Endometrial microvascular endothelial cells (primary cell): ENCODE measurements around the gene ST3GAL3. TPM values are rescaled to one million over a fixed set of nuclear protein-coding genes. Genes with fewer than 3 reads are reported as not detected.

Experiments
- in situ Hi-C: cut with HindIII; loops from 2 replicates; pipeline ENCODE4 v1.10.0; 2017; ENCODE audit warnings: low sequenced_read_pairs, low pct_unique_long_range_greater_than_20kb; ENCODE audit errors: inconsistent ontology term
- total RNA-seq: library from RNA; depleted of rRNA; stranded (reverse); fragments of >200 nt; gene quantifications from one replicate; pipeline ENCODE4 v1.2.3, GENCODE V29; 2015; ENCODE audit errors: inconsistent ontology term

Gene ST3GAL3, protein sequence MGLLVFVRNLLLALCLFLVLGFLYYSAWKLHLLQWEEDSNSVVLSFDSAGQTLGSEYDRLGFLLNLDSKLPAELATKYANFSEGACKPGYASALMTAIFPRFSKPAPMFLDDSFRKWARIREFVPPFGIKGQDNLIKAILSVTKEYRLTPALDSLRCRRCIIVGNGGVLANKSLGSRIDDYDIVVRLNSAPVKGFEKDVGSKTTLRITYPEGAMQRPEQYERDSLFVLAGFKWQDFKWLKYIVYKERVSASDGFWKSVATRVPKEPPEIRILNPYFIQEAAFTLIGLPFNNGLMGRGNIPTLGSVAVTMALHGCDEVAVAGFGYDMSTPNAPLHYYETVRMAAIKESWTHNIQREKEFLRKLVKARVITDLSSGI
- total RNA-seq, result 9.0 TPM

DNA sequence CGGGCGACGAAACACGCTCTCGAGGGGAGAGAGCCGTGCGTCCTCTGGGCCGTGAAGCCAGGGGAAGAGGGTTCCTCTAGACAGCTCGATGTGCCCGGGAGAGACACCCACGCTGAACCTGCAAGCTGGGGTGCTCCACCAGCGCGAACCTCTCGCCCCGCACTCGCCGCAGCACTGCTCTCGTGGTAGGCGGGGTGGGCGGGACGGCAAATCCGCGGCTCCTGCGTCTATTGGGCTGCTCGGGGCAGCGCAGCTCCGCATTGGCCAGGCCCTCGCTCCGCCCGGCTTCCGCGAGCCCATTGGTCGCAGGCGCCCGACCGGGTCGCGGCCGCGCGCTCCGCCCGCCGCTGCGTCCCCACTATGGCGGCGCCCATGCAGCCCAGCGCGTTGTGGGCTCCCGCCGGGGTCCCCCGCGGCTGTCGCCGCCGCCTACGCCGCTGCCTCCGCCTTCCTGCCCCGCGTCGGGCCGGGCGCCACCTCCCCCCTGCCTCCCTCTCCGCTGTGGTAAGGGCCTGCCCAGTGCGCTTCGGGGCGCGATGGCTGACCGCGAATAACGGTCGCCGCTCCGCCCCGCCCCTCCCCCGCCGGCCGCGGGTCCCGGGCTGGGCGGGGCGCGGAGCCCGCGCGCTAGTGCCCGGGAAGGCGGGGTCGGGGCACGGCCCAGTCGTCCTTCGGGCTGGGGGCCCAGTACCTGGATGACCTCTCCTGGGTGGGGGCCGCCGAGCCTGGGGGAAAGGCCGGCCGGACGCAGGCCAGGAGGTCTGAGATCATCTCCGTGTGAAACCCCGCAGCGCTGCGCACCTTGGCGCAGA is at the start of gene ST3GAL3:
ST3GAL3 (plus strand) TSS at position 347 of the 812 bp plus-strand sequence. CDS start 28,727 bp downstream, outside the sequence.
- in situ Hi-C loops, result no loop called here

DNA sequence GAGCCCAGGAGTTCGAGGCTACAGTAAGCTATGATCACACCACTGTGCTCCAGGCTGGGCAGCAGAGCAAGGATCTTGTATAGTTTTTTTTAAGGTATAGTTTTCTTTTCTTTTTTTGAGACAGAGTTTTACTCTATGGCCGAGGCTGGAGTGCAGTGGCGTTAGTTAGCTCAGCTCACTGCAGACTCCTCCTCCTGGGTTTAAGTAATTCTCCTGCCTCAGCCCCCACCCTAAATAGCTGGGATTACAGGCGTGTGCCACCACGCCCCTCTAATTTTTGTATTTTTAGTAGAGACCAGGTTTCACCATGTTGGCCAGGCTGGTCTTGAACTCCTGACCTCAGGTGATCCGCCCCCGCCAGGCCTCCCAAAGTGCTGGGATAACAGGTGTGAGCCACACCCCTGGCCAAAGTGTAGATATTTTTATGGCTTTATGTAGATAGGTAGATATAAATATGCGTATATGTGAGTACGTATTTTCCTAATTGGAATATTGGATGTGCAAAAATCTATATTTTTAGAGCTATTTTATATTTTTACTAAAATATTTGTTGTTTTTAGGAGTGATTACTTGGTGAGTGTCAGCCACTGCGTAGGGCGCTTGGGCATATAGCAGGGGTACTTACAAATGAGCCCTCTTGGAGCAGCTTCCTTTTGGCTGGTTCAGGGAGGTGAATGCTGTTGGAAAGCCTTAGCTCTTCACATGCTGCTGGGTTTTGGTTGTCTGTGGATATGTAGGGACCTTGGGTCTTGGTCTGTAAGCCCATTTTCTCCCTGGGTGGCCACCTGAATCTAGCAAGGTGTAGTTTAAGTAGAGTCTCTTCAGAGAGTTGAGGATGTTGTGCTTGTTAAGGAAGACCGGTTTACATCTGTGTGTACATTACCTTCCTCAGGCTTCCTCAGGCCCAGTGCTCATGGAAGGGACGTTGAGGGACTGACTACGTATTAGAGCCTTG is 47.8 kb upstream of the ST3GAL3 start:
- in situ Hi-C loops, result no loop called here

DNA sequence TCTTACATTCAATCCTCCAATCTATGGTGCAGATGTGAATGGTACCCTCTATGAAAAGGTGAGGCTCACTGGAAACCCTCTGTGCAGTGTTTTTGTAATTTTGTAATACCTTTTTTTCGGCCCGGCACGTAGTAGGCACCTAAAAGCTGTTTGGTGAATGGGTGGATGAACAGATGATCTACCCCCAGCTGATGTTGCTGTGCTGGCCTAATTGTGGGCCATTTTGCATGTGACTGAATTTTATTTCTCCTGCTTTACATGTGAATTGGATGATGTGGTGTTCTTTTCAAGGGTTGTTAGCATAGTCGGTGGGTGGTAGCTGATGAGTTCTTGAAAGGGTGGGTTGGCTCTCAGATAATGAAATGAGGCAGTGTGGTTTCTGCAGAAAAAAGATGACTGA is 47.0 kb upstream of the ST3GAL3 start:
- in situ Hi-C loops, result no loop called here

DNA sequence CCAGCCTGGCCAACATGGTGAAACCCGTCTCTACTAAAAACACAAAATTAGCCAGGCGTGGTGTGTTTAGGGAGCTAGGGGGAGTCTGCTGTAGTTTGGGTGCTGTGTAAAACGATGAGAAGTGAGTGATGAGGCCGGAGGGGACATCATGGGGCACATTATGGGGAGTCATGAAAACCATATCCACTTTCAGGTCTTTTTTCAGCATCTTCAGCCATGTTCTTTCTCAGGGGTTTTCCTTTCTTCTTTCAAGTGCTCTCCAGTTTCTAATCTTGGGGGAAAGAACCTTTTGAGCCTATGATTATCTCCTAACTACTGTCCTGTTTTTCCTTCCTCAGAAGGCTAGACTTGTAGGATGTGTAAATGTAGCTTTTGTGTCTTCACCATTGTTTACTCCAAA is 43.0 kb upstream of the ST3GAL3 start:
- in situ Hi-C loops, result no loop called here

DNA sequence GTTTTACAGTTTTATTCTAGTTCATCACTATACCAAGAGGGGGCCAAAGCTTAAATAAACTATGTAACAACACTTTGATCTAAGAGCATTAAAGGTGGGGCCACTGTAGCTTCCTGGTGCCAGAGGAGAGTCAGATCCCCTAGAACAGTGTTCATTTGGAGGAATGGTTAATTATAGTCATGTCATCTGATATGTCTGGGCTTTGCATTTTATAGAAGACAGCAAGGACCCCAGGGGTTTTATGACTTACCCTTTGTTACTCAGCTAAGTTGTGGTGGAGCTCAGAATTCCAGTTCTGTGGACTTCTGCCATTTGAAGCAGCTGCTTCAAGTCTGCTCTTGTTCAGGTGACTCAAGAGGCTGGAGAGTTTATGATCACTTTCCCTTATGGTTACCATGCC is 40.7 kb upstream of the ST3GAL3 start:
- in situ Hi-C loops, result no loop called here

DNA sequence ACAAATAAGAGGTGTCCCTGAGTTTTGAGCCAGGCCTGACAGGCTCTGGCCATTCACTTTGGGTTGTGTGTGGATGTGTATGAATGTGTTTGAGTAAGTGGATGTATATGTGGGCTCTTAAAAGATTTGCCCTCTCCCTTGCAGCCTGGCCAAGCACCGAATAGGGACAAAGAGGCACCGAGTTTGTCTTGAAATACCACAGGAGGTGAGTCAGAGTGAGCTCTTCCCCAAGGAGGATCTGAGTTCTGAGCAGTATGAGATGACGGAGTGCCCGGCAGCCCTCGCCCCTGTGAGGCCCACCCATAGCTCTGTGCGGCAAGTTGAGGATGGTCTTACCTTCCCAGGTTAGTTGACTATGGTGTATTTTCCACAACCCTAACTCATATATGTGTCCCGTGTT is 38.4 kb upstream of the ST3GAL3 start:
- in situ Hi-C loops, result no loop called here

DNA sequence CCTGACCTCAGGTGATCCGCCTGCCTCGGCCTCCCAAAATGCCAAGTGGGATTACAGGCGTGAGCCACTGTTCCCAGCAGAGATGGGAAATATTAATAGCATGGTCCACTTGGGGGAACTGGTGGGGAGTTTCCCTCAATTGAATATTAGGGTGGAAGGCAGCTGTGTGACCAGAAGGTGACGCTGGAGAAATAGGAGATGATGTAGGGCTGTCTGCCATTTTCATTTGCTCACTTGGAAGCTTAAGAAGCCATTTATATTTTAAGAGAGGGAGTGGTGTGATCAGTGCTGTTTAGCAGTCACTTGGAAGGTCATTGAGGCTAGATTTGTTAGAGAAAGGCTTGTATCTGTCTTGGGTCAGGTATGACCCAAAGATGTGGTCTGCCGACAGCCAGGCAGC is 37.5 kb upstream of the ST3GAL3 start:
- in situ Hi-C loops, result no loop called here

DNA sequence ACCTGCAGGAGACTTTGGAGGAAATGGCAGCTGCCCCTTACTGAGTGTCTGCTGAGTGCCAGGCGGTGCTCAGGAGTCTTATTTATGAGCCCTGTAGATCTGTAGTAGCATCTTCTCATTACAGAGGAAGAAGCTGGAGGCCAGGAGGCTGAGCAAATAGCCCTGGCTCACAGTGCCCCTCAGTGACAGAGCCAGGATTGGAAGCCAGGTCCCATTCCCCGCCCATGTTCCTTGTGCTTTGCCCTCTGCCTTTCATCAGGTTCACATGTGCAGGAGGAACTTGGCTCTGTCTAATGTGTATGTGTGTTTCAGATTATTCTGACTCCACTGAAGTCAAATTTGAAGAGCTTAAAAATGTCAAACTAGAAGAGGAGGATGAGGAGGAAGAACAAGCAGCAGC is 36.1 kb upstream of the ST3GAL3 start:
- in situ Hi-C loops, result no loop called here

DNA sequence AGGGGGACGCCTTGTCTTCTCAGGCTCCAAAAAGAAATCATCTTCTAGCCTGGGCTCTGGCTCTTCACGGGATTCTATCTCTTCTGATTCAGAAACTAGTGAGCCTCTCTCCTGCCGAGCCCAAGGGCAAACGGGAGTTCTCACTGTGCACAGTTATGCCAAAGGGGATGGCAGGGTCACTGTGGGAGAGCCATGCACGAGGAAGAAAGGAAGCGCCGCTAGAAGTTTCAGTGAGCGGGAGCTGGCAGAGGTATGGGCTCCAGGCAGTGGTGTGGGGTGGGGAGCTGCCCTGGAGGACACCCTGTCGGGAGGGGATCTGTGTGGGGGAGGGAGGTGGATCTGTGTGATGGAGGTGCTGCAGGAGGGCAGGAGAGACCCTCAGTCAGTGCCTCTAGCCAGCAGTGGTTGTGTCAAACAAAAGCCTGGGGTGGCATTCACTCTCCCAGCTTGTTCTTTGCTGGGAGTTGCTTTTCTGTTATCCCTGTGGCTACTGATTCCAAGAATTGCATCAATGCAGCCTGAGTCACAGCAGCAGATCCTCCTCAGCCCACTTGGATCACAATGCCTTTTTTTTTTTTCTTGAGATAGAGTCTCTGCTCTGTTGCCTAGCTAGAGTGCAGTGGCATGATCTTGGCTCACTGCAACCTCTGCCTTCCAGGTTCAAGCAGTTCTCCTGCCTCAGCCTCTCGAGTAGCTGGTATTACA is 35.6 kb upstream of the ST3GAL3 start:
- in situ Hi-C loops, result no loop called here

DNA sequence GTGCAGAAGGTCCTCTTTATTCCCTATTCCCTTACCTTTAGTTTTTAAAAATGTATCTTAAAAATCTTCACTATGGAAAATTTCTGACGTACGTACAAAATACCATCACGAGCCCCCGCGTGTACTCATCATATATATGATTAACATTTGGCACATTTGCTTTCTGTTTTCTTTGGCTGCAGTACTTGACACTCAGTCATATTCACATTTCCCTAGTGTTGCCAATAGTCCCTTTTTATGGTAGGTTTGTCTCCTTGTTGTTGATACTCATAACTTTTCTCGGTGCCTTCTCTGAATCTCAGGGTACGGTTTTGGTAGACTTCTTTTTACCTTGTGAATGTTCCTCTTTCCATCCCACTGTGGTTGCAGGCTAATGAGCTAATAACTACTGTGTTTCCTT is 34.1 kb upstream of the ST3GAL3 start:
- in situ Hi-C loops, result no loop called here

DNA sequence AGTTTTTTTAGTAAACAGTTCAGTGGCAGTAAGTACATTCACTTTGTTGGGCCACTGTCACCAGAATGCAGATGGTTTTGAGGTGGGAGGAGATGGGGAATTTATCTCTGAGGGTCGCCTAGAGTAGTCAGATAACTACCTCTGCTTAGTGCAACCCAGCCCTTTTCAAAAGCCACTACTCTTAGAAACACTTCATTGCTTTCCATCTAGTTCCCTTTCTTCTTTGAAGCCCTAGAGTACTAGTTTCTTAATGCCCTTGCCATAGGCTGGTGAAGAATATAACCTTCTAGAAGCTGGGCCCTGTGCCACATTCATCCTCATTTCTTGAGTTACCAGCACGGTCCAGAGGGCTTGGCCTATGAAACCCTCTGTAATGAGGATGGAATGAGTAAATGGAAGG is 28.4 kb upstream of the ST3GAL3 start:
- in situ Hi-C loops, result no loop called here

DNA sequence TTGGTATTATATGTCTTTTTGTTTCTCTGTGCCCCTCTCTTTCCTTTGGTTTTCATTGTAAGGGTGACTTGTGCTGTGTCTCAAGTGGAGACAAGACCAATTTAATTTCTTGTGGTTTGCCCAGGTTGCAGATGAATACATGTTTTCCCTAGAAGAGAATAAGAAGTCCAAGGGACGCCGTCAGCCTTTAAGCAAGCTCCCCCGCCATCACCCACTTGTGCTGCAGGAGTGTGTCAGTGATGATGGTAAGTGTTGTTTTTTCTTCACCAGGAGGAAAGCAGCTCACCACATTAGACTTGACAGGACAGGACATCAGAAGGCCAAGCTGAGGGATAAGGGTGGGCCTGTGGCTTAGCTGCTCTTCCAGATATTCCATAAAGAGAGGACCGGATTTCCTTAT is 23.8 kb upstream of the ST3GAL3 start:
- in situ Hi-C loops, result no loop called here

DNA sequence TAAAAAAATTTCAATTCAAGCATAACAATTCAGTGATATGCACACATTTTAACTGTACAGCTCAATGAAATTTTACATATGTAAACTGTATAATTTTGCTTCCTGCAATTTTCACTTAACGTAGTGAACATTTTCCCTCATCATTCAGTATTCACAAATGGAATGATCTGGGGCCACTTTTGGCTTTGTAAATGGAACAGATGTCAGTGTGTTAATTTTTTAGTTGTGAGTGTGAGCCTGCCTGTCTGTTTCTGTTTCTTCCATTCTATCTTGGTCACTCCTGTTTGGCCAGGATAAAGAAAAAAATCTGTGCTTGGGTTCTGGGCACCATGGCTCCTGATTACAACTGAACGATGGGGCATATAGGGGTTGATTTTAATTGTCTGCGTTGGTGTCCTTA is 20.5 kb upstream of the ST3GAL3 start:
- in situ Hi-C loops, result no loop called here

DNA sequence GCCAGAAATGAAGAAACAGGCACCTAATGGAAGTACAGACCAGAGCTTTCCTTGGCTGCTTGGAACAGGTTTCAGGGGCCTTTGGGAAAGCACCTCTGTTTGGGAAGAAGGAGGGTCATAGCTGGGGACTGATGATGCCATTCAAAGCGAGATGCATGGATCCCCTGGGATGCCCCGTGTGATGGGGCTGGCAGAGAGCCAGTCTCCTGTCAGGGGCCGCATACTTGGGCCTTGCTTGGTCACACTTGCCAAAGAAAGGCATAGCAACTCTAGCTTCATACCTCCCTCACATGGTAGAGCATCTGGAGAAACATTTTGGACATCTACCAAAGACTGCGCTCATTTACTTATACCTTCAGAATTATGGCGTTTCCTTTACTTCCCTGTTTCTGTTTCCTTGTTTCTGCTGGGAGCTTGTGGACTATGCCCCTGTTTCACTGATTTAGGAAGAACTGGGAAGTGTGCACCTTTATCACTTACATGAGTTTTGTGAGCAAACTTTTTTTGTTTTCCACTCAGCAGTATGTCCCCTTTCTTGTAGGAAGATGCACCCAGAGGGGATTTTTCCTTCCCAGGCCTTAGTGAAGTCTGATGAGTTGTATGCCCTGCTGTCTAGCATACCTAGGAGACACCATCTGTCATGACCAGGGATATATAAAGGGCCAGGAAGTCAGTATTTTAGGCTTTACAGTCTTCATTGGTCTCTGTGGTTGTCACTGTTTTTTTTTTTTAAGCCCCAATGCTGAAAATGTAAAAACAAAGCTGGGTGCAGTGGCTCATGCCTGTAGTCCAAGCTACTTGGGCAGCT is 19.8 kb upstream of the ST3GAL3 start:
- in situ Hi-C loops, result no loop called here

DNA sequence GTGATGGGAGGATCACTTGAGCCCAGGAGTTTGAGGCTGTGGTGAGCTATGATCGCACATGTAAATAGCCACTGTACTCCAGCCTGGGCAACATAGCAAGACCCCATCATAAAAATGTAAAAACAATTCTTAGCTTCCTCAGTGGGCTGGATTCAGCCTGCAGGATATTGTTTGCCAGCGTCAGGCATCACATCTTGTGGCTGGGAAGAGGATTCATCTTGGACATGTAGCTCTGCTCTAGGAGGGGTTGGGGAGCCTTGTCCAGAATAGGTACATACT is 19.3 kb upstream of the ST3GAL3 start:
- in situ Hi-C loops, result no loop called here

DNA sequence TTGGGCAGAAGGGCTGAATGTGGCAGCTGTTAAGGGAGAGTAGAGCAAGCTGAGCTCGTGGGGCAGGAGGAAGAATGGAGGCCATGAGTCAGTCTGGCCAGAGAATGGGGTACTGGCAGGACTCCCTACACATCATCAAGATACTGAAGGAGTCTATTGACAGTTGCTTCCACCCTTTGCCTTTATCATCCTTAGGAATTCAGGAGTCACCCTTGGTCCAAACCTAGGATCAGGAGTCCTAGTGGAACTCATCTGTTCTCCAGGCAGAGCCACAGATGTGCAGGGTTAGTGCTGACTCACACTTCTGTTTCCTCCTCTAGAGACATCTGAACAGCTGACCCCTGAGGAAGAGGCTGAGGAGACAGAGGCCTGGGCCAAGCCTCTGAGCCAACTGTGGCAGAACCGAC is 18.7 kb upstream of the ST3GAL3 start:
- in situ Hi-C loops, result no loop called here

DNA sequence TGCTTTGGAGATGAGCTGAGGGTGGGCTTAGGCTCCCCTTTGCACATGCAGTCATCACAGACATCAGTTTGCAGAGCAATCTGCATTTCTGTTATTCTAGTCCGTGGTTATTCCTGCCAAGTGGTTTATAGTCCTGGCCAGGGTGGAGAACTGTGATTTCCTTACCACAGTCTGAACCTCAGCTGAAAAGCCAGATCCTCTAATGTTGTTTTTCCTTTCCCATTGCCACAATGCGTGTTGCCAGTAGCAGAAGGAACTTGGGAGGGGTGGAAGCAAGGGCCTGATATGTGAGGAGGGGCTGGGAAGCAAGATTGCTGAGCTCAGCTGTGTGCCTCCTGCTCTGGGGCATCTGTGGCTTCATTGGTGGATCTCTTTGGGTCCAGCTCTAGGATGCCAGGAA is 18.0 kb upstream of the ST3GAL3 start:
- in situ Hi-C loops, result no loop called here
